ENCODE results near the gene MAP4K4.

MAP4K4 gene

DNA sequence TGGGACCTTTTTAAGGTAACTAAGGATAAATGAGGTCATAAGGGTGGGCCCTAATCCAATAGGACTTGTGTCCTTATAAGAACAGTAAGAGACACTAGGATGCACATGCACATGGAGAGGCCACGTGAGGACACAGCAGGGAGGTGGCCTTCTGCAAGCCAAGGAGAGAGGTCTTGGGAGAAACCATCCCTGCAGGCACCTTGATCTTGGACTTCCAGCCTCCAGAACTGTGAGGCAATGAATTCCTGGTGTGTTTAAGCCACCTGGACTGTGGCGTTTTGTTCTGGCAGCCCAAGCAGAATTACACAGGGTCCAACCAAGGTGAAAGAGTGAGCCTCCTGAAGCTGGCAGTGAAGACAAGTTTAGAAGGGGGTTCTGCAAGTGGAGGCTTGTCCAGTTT, 204.7 kb downstream of the MAP4K4 start:
- no peaks in the 10 kb centered on the region for H3K27me3 ChIP-seq (replicated peaks; ENCODE audit: control insufficient read depth, insufficient read depth, low read length)

DNA sequence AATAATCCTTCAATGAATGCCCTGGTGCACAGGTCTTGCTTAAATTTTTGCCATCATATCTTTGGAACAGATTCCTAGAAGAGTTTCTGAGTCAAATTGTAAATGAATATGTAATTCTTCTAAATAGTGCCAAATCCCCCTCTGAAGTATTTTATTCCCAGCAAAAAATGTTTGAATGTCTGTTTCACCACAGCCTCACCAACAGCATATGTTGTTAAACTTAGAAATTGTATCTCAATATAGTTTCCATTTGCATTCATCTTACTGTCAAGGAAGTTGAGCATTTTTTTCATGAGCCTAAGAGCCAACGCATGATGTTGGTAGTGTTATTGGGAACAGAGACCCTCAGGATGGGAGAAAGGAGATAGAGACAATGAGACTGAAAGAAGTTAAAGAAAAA, 207.4 kb downstream of the MAP4K4 start:
- DNase-seq (ENCODE audit: extremely low read depth, insufficient read length): no peak
- Histone ChIP-seq H3K27me3 (replicated peaks; ENCODE audit: control insufficient read depth, insufficient read depth, low read length) (no peaks in the 10 kb centered on the region), H3K4me3 (replicated peaks; ENCODE audit: low read depth, low read length) (no peak overlapping the region), H3K36me3 (ENCODE audit: control insufficient read depth, insufficient read depth, low read length) (no peaks in the 10 kb centered on the region)
- TF ChIP-seq, protein P1, sequence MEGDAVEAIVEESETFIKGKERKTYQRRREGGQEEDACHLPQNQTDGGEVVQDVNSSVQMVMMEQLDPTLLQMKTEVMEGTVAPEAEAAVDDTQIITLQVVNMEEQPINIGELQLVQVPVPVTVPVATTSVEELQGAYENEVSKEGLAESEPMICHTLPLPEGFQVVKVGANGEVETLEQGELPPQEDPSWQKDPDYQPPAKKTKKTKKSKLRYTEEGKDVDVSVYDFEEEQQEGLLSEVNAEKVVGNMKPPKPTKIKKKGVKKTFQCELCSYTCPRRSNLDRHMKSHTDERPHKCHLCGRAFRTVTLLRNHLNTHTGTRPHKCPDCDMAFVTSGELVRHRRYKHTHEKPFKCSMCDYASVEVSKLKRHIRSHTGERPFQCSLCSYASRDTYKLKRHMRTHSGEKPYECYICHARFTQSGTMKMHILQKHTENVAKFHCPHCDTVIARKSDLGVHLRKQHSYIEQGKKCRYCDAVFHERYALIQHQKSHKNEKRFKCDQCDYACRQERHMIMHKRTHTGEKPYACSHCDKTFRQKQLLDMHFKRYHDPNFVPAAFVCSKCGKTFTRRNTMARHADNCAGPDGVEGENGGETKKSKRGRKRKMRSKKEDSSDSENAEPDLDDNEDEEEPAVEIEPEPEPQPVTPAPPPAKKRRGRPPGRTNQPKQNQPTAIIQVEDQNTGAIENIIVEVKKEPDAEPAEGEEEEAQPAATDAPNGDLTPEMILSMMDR (IDR thresholded peaks at IDR 0.05; ENCODE audit: insufficient read depth, low read length, poor library complexity, severe bottlenecking): no peak

More for the DNA sequence above, 204.7 kb downstream of the MAP4K4 start:
- no peak for DNase-seq (ENCODE audit: extremely low read depth, insufficient read length)
- Histone ChIP-seq H3K36me3 (ENCODE audit: control insufficient read depth, insufficient read depth, low read length) (no peaks in the 10 kb centered on the region), H3K4me3 (replicated peaks; ENCODE audit: low read depth, low read length) (no peak overlapping the region)
- TF ChIP-seq, protein P1 (IDR thresholded peaks at IDR 0.05; ENCODE audit: insufficient read depth, low read length, poor library complexity, severe bottlenecking): no peak

DNA sequence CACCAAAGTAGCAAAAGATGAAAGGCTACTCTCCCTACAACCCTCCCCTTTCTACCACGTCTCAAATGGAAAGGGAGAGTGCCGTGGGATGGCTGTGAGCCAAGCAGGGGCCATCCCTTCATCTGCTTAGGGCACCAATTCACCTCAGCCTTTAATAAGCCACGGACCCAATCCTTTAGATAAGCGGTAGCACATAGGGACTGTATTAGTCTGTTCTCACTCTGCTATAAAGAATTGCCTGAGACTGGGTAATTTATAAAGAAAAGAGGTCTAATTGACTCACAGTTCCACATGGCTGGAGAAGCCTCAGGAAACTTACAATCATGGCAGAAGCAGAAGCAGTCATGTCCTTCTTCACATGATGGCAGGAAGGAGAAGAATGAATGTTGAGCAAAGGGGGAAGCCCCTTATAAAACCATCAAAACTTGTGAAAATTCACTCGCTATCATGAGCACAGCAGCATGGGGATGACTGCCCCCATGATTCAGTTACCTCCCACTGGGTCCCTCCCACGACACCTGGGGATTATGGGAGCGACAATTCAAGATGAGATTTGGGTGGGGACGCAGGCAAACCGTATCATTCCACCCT, 208.3 kb downstream of the MAP4K4 start:
- Histone ChIP-seq H3K4me3 (replicated peaks; ENCODE audit: low read depth, low read length) (no peak overlapping the region), H3K27me3 (replicated peaks; ENCODE audit: control insufficient read depth, insufficient read depth, low read length) (no peaks in the 10 kb centered on the region), H3K36me3 (ENCODE audit: control insufficient read depth, insufficient read depth, low read length) (no peaks in the 10 kb centered on the region)
- TF ChIP-seq, protein P1 (IDR thresholded peaks at IDR 0.05; ENCODE audit: insufficient read depth, low read length, poor library complexity, severe bottlenecking): no peak
- no peak for DNase-seq (ENCODE audit: extremely low read depth, insufficient read length)

DNA sequence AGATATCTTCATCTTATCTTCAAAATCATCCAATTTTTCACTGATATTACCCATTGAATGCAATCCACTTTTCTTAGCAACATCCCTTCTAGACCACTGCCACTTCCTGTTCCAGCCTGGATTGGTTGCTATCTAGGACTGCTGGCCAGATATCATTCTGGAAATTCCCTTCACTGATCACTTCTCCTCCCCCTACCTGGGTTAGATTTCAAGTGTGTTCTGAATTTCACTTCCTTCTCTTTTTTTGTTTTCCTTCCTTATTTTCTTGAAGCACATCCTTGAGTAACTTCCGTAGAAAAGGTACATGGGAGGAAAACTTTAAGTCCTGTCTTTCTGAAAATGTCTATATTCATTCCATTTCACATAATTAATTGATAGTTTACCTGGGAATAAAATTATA, 212.3 kb downstream of the MAP4K4 start:
- TF ChIP-seq, protein P1 (IDR thresholded peaks at IDR 0.05; ENCODE audit: insufficient read depth, low read length, poor library complexity, severe bottlenecking): no peak
- Histone ChIP-seq H3K36me3 (ENCODE audit: control insufficient read depth, insufficient read depth, low read length) (no peaks in the 10 kb centered on the region), H3K4me3 (replicated peaks; ENCODE audit: low read depth, low read length) (no peak overlapping the region), H3K27me3 (replicated peaks; ENCODE audit: control insufficient read depth, insufficient read depth, low read length) (no peaks in the 10 kb centered on the region)
- DNase-seq (ENCODE audit: extremely low read depth, insufficient read length): no peak

DNA sequence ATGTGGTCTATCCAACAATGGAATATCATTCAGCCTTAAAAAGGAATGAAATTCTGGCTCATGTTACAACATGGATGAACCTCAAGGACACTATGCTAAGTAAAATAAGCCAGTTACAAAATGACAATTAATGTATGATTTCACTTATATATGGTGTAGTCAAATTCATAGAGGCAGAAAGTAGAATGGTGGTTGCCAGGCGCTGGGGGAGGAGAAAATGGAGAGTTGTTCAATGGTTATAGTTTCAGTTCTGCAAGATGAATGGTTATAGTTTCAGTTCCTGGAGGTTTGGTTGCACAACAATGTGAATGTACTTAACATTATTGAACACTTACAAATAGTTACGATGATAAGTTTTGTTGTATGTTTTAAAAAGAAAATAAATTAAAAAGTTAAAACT, 215.0 kb downstream of the MAP4K4 start:
- TF ChIP-seq, protein P1 (IDR thresholded peaks at IDR 0.05; ENCODE audit: insufficient read depth, low read length, poor library complexity, severe bottlenecking): no peak
- Histone ChIP-seq H3K4me3 (replicated peaks; ENCODE audit: low read depth, low read length) (no peak overlapping the region), H3K27me3 (replicated peaks; ENCODE audit: control insufficient read depth, insufficient read depth, low read length) (no peaks in the 10 kb centered on the region), H3K36me3 (ENCODE audit: control insufficient read depth, insufficient read depth, low read length) (no peaks in the 10 kb centered on the region)
- DNase-seq (ENCODE audit: extremely low read depth, insufficient read length): peak; percentile 10
